IMR-90 (cell line): ENCODE results near the gene COL27A1.

Experiments
- CHD1 ChIP-seq: IDR thresholded peaks from 2 replicates; pipeline ENCODE4 v1.6.1; 2012; ENCODE audit warnings: low read depth, low read length, improper control_type of control experiment
- MAFK ChIP-seq: IDR thresholded peaks from 2 replicates; pipeline ENCODE4 v1.6.1; 2012; ENCODE audit warnings: low read depth, low read length, improper control_type of control experiment
- POLR2A ChIP-seq: IDR thresholded peaks from 2 replicates; pipeline ENCODE4 v1.6.1; 2012; ENCODE audit warnings: mild to moderate bottlenecking, low read depth, low read length
- RFX5 ChIP-seq: IDR thresholded peaks from 2 replicates; pipeline ENCODE4 v1.8.0; 2012; ENCODE audit warnings: low read depth, mild to moderate bottlenecking, low read length, moderate library complexity
- TF ChIP-seq, protein P1 (sequence below): conservative IDR thresholded peaks from 2 replicates; pipeline ENCODE4 v1.5.1; 2012; ENCODE audit warnings: mild to moderate bottlenecking, low read depth, low read length, improper control_type of control experiment

DNA sequence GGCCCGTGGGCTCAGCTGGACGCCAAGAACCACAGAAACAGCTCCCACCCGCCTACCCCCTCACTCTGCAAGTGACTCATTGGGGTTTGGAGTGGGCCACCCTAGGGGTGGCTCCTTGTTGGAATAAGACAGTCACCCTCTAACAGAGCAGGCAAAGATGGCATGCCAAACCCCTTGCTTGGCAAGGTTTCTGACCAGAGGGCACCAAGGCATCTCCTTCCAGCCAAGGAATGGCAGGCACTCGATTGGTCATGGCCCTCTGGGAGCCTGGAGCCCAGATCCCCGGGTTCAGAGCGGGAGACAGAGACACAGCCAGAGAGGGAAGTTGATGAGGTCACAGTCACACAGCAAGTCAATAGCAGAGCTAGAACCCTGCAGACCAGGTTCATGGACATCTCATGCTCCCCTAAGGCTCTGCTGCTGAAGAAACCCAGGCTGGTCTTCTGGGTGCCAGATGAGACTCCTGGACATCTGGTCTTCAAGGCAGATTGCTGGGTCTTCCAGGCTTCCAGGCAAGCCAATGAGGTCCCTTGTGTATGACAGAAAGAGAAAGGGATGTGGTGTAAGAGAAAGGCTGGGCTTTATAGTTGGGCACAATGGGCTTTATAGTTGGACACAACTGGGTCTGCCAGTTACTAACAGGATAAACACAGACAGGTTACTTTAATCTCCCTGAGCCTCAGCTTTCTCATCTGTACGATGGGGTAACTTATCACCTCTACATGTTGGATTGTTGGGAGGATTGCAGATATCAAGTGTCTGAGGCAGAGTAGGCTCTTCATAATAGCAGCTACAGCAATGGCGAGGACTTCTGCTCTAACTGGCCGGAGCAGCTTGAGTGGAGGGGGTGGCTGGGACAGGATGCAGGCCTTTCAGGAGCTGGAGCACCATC lies 33.0 kb upstream of the COL27A1 start:
- TF ChIP-seq MAFK, result no peak
- TF ChIP-seq, protein P1, sequence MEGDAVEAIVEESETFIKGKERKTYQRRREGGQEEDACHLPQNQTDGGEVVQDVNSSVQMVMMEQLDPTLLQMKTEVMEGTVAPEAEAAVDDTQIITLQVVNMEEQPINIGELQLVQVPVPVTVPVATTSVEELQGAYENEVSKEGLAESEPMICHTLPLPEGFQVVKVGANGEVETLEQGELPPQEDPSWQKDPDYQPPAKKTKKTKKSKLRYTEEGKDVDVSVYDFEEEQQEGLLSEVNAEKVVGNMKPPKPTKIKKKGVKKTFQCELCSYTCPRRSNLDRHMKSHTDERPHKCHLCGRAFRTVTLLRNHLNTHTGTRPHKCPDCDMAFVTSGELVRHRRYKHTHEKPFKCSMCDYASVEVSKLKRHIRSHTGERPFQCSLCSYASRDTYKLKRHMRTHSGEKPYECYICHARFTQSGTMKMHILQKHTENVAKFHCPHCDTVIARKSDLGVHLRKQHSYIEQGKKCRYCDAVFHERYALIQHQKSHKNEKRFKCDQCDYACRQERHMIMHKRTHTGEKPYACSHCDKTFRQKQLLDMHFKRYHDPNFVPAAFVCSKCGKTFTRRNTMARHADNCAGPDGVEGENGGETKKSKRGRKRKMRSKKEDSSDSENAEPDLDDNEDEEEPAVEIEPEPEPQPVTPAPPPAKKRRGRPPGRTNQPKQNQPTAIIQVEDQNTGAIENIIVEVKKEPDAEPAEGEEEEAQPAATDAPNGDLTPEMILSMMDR, result no peak
- no peak for TF ChIP-seq POLR2A
- no peak for TF ChIP-seq CHD1
- no peak for TF ChIP-seq RFX5
